Left ventricle myocardium inferior (tissue), 1 donor: ENCODE measurements around the gene SDC3. TPM values are rescaled to one million over a fixed set of nuclear protein-coding genes. Genes with fewer than 3 reads are reported as not detected.

ENCODE experiments used
- DNase-seq: peaks from one replicate; pipeline ENCODE4 v3.0.0-alpha.2; 2020
- H3K27ac ChIP-seq: fragments of 200-600 bp; replicated peaks from 2 replicates; pipeline ENCODE4 v1.8.0; 2021
- H3K27me3 ChIP-seq: fragments of 200-600 bp; 2 replicates; pipeline ENCODE4 v1.8.0; 2021; ENCODE audit warnings: low read depth
- H3K36me3 ChIP-seq: fragments of 200-600 bp; 2 replicates; pipeline ENCODE4 v1.8.0; 2021
- H3K4me1 ChIP-seq: fragments of 200-600 bp; 2 replicates; pipeline ENCODE4 v1.8.0; 2021
- H3K4me3 ChIP-seq: fragments of 200-600 bp; 2 replicates; pipeline ENCODE4 v1.8.0; 2021; ENCODE audit warnings: mild to moderate bottlenecking, moderate library complexity
- H3K9me3 ChIP-seq: fragments of 200-600 bp; replicated peaks from 2 replicates; pipeline ENCODE4 v1.8.0; 2021
- intact Hi-C: fragments of 100-400 bp; cut with micrococcal nuclease; formaldehyde crosslinking; loops from one replicate; pipeline ENCODE4 v1.11.0; 2022
- total RNA-seq: library from RNA; stranded (reverse); fragmentation: NEBNext Ultra II Directional; extraction: Animal tissue kit (Norgen Biotek cat#: 25700); gene quantifications from one replicate; pipeline ENCODE4 v1.2.1, GENCODE V29; 2021
- TF ChIP-seq, protein P1 (sequence below): fragments of 200-600 bp; IDR thresholded peaks from 2 replicates; pipeline ENCODE4 v1.8.0; 2021; ENCODE audit warnings: antibody characterized with exemption, mild to moderate bottlenecking, borderline replicate concordance
- donor health status: DM: no; HTN: yes; CAD: no; lungs with severe emphysema.

SDC3 gene
- total RNA-seq, 1 donor from 2014 or later, result 25.3 TPM

- peak; percentile 96 for DNase-seq
- H3K4me1 ChIP-seq, result peaks cover 23% of the 10 kb centered on the region
- intact Hi-C loops, result no loop called here
- H3K36me3 ChIP-seq, result no peaks in the 10 kb centered on the region
- peak overlapping the region; percentile 97 for H3K27ac ChIP-seq
- no peaks in the 10 kb centered on the region for H3K27me3 ChIP-seq
- H3K4me3 ChIP-seq, result peak overlapping the region; percentile 66
- no peaks in the 10 kb centered on the region for H3K9me3 ChIP-seq
- TF ChIP-seq, protein P1, sequence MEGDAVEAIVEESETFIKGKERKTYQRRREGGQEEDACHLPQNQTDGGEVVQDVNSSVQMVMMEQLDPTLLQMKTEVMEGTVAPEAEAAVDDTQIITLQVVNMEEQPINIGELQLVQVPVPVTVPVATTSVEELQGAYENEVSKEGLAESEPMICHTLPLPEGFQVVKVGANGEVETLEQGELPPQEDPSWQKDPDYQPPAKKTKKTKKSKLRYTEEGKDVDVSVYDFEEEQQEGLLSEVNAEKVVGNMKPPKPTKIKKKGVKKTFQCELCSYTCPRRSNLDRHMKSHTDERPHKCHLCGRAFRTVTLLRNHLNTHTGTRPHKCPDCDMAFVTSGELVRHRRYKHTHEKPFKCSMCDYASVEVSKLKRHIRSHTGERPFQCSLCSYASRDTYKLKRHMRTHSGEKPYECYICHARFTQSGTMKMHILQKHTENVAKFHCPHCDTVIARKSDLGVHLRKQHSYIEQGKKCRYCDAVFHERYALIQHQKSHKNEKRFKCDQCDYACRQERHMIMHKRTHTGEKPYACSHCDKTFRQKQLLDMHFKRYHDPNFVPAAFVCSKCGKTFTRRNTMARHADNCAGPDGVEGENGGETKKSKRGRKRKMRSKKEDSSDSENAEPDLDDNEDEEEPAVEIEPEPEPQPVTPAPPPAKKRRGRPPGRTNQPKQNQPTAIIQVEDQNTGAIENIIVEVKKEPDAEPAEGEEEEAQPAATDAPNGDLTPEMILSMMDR, result no peak
Measured at GRCh38 chr1:30823969-30824735, 84.4 kb downstream of the SDC3 start.

DNA sequence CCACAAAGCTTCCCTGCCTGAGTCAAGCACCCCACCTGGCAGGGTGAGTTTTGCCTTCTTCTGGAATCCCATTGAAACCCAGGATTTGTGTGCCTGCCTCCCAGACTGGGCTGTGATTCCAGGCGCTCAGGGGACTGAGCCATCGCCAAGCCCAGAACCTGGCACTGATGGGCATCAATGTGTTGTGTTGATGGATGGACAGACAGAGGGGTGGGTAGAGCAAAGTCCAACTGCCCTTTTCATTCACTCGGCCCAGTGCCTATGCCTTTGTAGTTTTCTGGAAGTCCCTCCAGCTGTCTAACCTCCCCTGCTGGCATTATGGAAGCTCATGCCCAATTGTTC is 85.0 kb downstream of the SDC3 start:
- intact Hi-C loops, result no loop called here
- H3K27me3 ChIP-seq, result no peaks in the 10 kb centered on the region
- H3K36me3 ChIP-seq, result no peaks in the 10 kb centered on the region
- H3K4me1 ChIP-seq, result peaks cover 23% of the 10 kb centered on the region
- no peak for DNase-seq
- H3K4me3 ChIP-seq, result peak overlapping the region; percentile 66
- no peaks in the 10 kb centered on the region for H3K9me3 ChIP-seq
- TF ChIP-seq, protein P1, result no peak
- peak overlapping the region; percentile 97 for H3K27ac ChIP-seq

DNA sequence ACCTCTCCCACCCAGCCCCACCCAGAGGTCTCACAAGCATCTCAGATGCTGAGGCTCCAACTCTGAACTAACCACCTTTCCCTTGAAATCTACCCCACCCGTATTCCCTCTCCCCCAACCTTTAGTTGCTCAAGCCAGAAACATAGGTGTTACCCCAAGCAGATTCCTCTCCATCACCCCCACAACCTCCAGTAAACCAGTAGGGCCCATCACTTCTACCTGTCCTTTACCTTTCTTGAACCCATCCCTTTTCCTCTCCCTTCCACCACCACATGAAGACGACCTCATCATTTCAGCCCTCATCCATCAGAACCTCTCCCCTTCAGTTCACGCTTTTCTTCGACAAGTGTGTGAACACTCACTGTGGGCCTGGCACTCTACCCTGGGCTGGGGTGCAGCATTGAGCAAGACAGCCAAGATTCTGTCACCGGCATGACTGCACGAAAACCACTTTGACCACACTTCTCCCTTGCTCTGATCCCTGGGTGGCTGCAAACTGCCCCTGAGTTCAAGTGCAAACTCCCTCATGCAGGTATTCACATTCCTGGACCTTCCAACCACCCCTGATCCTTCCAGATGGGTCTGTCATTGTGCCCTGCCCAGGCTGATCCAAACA is 85.5 kb downstream of the SDC3 start:
- no peaks in the 10 kb centered on the region for H3K9me3 ChIP-seq
- peak overlapping the region; percentile 66 for H3K4me3 ChIP-seq
- H3K27ac ChIP-seq, result peak overlapping the region; percentile 97
- TF ChIP-seq, protein P1, result no peak
- peaks cover 23% of the 10 kb centered on the region for H3K4me1 ChIP-seq
- no peaks in the 10 kb centered on the region for H3K36me3 ChIP-seq
- no peak for DNase-seq
- intact Hi-C loops, result no loop called here
- H3K27me3 ChIP-seq, result peaks cover 3% of the 10 kb centered on the region

DNA sequence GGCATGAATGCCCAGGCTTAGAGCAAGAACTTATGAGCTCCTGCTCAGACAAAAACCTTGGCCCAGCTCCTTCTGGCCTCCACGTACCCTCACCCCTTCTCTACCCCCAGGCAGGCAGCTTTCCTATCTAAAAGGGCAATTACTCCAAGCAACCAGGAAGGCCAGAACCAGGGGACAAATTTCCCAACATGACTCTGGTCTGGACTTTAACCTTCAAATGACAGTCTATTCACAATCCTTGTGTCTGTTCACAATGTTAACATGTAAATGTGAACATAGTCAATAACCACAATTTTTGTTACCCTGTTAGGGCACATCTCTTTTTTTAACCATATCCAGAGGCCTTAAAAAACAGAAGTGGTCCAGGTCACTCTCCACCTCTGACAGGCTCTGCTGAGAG is 86.6 kb downstream of the SDC3 start:
- Histone ChIP-seq H3K4me3 (no peak overlapping the region), H3K4me1 (peaks cover 26% of the 10 kb centered on the region), H3K27me3 (peaks cover 11% of the 10 kb centered on the region), H3K27ac (no peak overlapping the region), H3K36me3 (no peaks in the 10 kb centered on the region), H3K9me3 (no peaks in the 10 kb centered on the region)
- DNase-seq, result no peak
- TF ChIP-seq, protein P1, result no peak
- intact Hi-C loops, result no loop called here

DNA sequence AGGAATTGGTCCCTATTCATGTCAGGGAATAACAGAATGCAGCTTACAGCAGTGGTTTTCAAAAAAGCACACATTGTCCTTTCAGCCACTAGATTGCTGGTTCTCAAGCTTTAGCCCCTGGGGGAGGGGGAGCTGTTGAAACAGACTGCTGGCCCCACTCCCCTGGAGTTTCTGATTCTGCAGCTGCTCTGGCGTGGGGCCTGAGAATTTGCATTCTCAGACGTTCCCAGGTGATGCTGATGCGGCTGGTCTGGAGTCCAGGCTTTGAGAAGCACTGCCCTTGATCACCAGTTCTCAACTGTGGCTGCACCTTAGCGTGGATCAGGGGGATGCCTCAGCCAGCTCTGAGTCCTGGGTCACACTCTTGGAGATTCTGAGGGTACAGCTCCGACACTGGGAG is 88.3 kb downstream of the SDC3 start:
- Histone ChIP-seq H3K36me3 (no peaks in the 10 kb centered on the region), H3K27me3 (peaks cover 19% of the 10 kb centered on the region), H3K9me3 (no peaks in the 10 kb centered on the region), H3K27ac (no peak overlapping the region), H3K4me1 (peaks cover 40% of the 10 kb centered on the region), H3K4me3 (no peak overlapping the region)
- TF ChIP-seq, protein P1, result no peak
- no peak for DNase-seq
- intact Hi-C loops, result no loop called here

Other genes with a start within 250 kb of the SDC3 start
- not detected for gene MATN1, start 185.2 kb downstream of the SDC3 start, total RNA-seq
- gene LAPTM5, start 151.0 kb downstream of the SDC3 start, total RNA-seq, result 18.8 TPM
- gene PUM1, start 157.0 kb upstream of the SDC3 start, total RNA-seq, result 80.1 TPM